Cortex of kidney (tissue), 1 donor: Measurements from ENCODE around the gene MSH5.

Experiments used
- DNase-seq: peaks from one replicate; lab custom pipeline; 2025; lab: John Stamatoyannopoulos, UW

The MSH5 gene

GRCh38 chr6:31729979-31730630 lies 9.7 kb upstream of the MSH5 start:
- DNase-seq: peak; percentile 47

- no peak for DNase-seq
These were observed 9.1 kb upstream of the MSH5 start for GRCh38 chr6:31730631-31731086.

- no peak for DNase-seq
These were observed 7.8 kb upstream of the MSH5 start for GRCh38 chr6:31732029-31732428.

GRCh38 chr6:31733734-31734133 lies 6.1 kb upstream of the MSH5 start:
- DNase-seq: no peak

- no peak for DNase-seq
These were observed 5.5 kb upstream of the MSH5 start for GRCh38 chr6:31734247-31734820.

GRCh38 chr6:31734821-31735406 lies 4.9 kb upstream of the MSH5 start:
- DNase-seq: no peak

GRCh38 chr6:31736021-31736767 lies 3.6 kb upstream of the MSH5 start, which contains the start of gene CLIC1:
Gene CLIC1 (minus strand): TSS chr6:31736530. CDS start chr6:31736300, 230 bp downstream.
- DNase-seq: peak; percentile 70

- no peak for DNase-seq
These were observed 3.0 kb upstream of the MSH5 start for GRCh38 chr6:31736768-31737314.

- no peak for DNase-seq
These were observed 2.4 kb upstream of the MSH5 start for GRCh38 chr6:31737315-31737990.

- DNase-seq: no peak
These were observed 1.5 kb upstream of the MSH5 start for GRCh38 chr6:31737991-31738979.

- no peak for DNase-seq
These were observed 805 bp downstream of the MSH5 start for GRCh38 chr6:31740397-31741223.

GRCh38 chr6:31741815-31742214 lies 2.0 kb downstream of the MSH5 start:
- no peak for DNase-seq

- DNase-seq: no peak
These were observed 3.1 kb downstream of the MSH5 start for GRCh38 chr6:31742894-31743293.

GRCh38 chr6:31744422-31744821 lies 4.6 kb downstream of the MSH5 start:
- DNase-seq: no peak

GRCh38 chr6:31749301-31750036 lies 9.7 kb downstream of the MSH5 start:
- DNase-seq: no peak

GRCh38 chr6:31750411-31751022 lies 10.7 kb downstream of the MSH5 start:
- no peak for DNase-seq

GRCh38 chr6:31752739-31753319 lies 13.0 kb downstream of the MSH5 start:
- DNase-seq: no peak

GRCh38 chr6:31758281-31758680 lies 18.5 kb downstream of the MSH5 start:
- no peak for DNase-seq
